GM23338 (cell line): ENCODE results near the gene SND1. TPM values are rescaled to one million over a fixed set of nuclear protein-coding genes. Genes with fewer than 3 reads are reported as not detected.

Source experiments
- ATAC-seq: fragments of 200-7000 bp; cut with Tn5 transposase; 3 replicates; pipeline ENCODE4 v1.9.1; 2020
- DNase-seq: peaks from one replicate; pipeline ENCODE4 v3.0.0-alpha.2; 2015; ENCODE audit warnings: low spot score
- H2AFZ ChIP-seq: fragments of 200-600 bp; sonication (generic); 2 replicates; pipeline ENCODE4 v1.8.0; 2016; ENCODE audit warnings: antibody characterized with exemption, mild to moderate bottlenecking, moderate library complexity
- H3F3A ChIP-seq: fragments of 200-600 bp; sonication (generic); replicated peaks from 2 replicates; pipeline ENCODE4 v1.8.0; 2017; ENCODE audit warnings: antibody characterized with exemption, mixed run types, low read depth
- H3K27ac ChIP-seq: fragments of 200-600 bp; sonication (generic); 2 replicates; pipeline ENCODE4 v1.6.1; 2016; ENCODE audit warnings: low read depth
- H3K27me3 ChIP-seq: fragments of 200-600 bp; sonication (generic); 2 replicates; pipeline ENCODE4 v1.8.0; 2016; ENCODE audit warnings: mild to moderate bottlenecking, mixed run types, moderate library complexity; ENCODE audit not compliant: insufficient read depth
- H3K36me3 ChIP-seq: fragments of 200-600 bp; sonication (generic); 2 replicates; pipeline ENCODE4 v1.8.0; 2016; ENCODE audit warnings: mild to moderate bottlenecking; ENCODE audit not compliant: insufficient read depth
- H3K4me1 ChIP-seq: fragments of 200-600 bp; sonication (generic); 2 replicates; pipeline ENCODE4 v1.8.0; 2016; ENCODE audit warnings: mild to moderate bottlenecking, moderate library complexity; ENCODE audit not compliant: insufficient read depth
- H3K4me2 ChIP-seq: fragments of 200-600 bp; sonication (generic); 2 replicates; pipeline ENCODE4 v1.7.1; 2017; ENCODE audit warnings: mixed run types
- H3K4me3 ChIP-seq: fragments of 200-600 bp; sonication (generic); 2 replicates; pipeline ENCODE4 v1.6.1; 2016; ENCODE audit warnings: mixed run types
- H3K79me2 ChIP-seq: fragments of 200-600 bp; sonication (generic); replicated peaks from 2 replicates; pipeline ENCODE4 v1.8.0; 2017; ENCODE audit warnings: mild to moderate bottlenecking; ENCODE audit not compliant: insufficient read depth
- H3K9me2 ChIP-seq: fragments of 200-600 bp; sonication (generic); 2 replicates; pipeline ENCODE4 v1.8.0; 2017; ENCODE audit not compliant: insufficient read depth
- H4K20me1 ChIP-seq: fragments of 200-600 bp; sonication (generic); replicated peaks from 2 replicates; pipeline ENCODE4 v1.8.0; 2017; ENCODE audit warnings: mild to moderate bottlenecking; ENCODE audit not compliant: insufficient read depth
- H3K27ac Mint-ChIP-seq: 2 replicates; pipeline ENCODE4 v1.8.0; 2020; ENCODE audit warnings: inconsistent platforms, mild to moderate bottlenecking, moderate library complexity, mixed read lengths
- H3K27me3 Mint-ChIP-seq: 3 replicates; pipeline ENCODE4 v1.8.0; 2022; ENCODE audit warnings: low read depth, mild to moderate bottlenecking, moderate library complexity, mixed read lengths, inconsistent platforms; ENCODE audit not compliant: insufficient read depth, poor library complexity
- H3K36me3 Mint-ChIP-seq: 3 replicates; pipeline ENCODE4 v1.8.0; 2021; ENCODE audit warnings: low read depth, mild to moderate bottlenecking, inconsistent platforms, moderate library complexity, mixed read lengths
- H3K4me1 Mint-ChIP-seq: 3 replicates; pipeline ENCODE4 v1.8.0; 2020; ENCODE audit warnings: mild to moderate bottlenecking, inconsistent platforms, mixed read lengths
- H3K4me3 Mint-ChIP-seq: 3 replicates; pipeline ENCODE4 v1.8.0; 2021; ENCODE audit warnings: moderate library complexity, mild to moderate bottlenecking, inconsistent platforms, mixed read lengths
- H3K9me3 Mint-ChIP-seq: 3 replicates; pipeline ENCODE4 v1.8.0; 2020; ENCODE audit warnings: moderate library complexity, mild to moderate bottlenecking, inconsistent platforms, mixed read lengths
- CREB1 ChIP-seq: fragments of 250-450 bp; sonication (Bioruptor Pico); IDR thresholded peaks from 2 replicates; pipeline ENCODE4 v1.5.0; 2020; ENCODE audit warnings: low read depth, mild to moderate bottlenecking, moderate library complexity
- EZH2 ChIP-seq: fragments of 200-600 bp; sonication (generic); IDR thresholded peaks from one replicate; pipeline ENCODE4 v1.8.0; 2017; ENCODE audit warnings: antibody characterized with exemption, mild to moderate bottlenecking, low read depth; ENCODE audit not compliant: unreplicated experiment
- EZH2phosphoT487 ChIP-seq: fragments of 200-600 bp; sonication (generic); IDR thresholded peaks from one replicate; pipeline ENCODE4 v1.8.1; 2018; ENCODE audit warnings: antibody characterized with exemption; ENCODE audit not compliant: unreplicated experiment
- JUNB ChIP-seq: IDR thresholded peaks from one replicate; pipeline ENCODE4 v1.6.1; 2016; ENCODE audit warnings: antibody characterized with exemption; ENCODE audit not compliant: unreplicated experiment
- NANOG ChIP-seq: IDR thresholded peaks from 2 replicates; pipeline ENCODE4 v1.6.1; 2016; ENCODE audit warnings: antibody characterized with exemption, borderline replicate concordance
- POLR2AphosphoS5 ChIP-seq: IDR thresholded peaks from 2 replicates; pipeline ENCODE4 v1.6.1; 2016; ENCODE audit warnings: antibody characterized with exemption, low read depth
- STAT1 ChIP-seq: IDR thresholded peaks from one replicate; pipeline ENCODE4 v1.6.1; 2016; ENCODE audit warnings: antibody characterized with exemption; ENCODE audit not compliant: unreplicated experiment
- ZNF114 ChIP-seq: fragments of 250-450 bp; sonication (Bioruptor Pico); IDR thresholded peaks from 2 replicates; pipeline ENCODE4 v1.5.0; 2020; ENCODE audit warnings: mild to moderate bottlenecking, moderate library complexity
- ZNF331 ChIP-seq: fragments of 250-450 bp; sonication (Bioruptor Pico); IDR thresholded peaks from 2 replicates; pipeline ENCODE4 v1.5.0; 2020; ENCODE audit warnings: low read depth, mild to moderate bottlenecking, moderate library complexity
- polyA plus RNA-seq: library from polyadenylated mRNA; unstranded; fragments of >200 nt; fragmentation: Nextera tagmentation; extraction: Ambion mirVana; gene quantifications from 2 replicates; pipeline ENCODE4 v1.2.1, GENCODE V29; 2016
- total RNA-seq: library from RNA; depleted of rRNA; stranded (reverse); fragments of >200 nt; shearing (Covaris generic); gene quantifications from 2 replicates; pipeline ENCODE4 v1.2.3, GENCODE V29; 2014
- TF ChIP-seq, protein P1 (sequence below): IDR thresholded peaks from 2 replicates; pipeline ENCODE4 v1.6.1; 2016; ENCODE audit warnings: antibody characterized with exemption
- TF ChIP-seq, protein P2 (sequence below): IDR thresholded peaks from one replicate; pipeline ENCODE4 v1.6.1; 2018; ENCODE audit warnings: antibody characterized with exemption; ENCODE audit not compliant: unreplicated experiment
- TF ChIP-seq, protein P3 (sequence below): fragments of 250-450 bp; sonication (Bioruptor Pico); IDR thresholded peaks from 2 replicates; pipeline ENCODE4 v1.5.0; 2020; ENCODE audit warnings: mild to moderate bottlenecking, moderate library complexity
- TF ChIP-seq, protein P4 (sequence below), 2 experiments: fragments of 200-600 bp in 1 of 2; sonication (generic) in 1 of 2; conservative IDR thresholded peaks; 2 replicates each; pipeline versions ENCODE4 v1.5.1 to v1.6.1; 2016 to 2017; ENCODE audit warnings: antibody characterized with exemption in 2 of 2, low read depth in 2 of 2, mild to moderate bottlenecking in 2 of 2, moderate library complexity in 1 of 2

SND1 gene
- total and polyA plus RNA-seq, 2 experiments from 2014 or later = 107 to 254 TPM

DNA sequence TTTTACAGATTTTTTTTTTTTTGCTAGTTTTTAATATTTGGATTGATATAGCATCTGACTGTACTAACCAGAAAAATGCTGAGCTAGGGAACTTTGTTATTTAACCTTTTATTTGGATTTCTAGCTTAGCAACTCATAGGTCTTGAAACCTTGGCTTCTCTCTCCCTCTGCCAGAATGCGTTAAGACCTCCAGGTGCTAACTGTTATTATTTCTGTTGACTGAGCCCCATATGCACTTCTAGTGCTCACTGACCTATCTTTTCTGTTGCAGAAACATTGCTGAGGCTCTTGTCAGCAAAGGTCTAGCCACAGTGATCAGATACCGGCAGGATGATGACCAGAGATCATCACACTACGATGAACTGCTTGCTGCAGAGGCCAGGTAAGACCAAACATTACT lies 235.6 kb downstream of the SND1 start:
- H3K4me1 Mint-ChIP-seq = peaks cover 50% of the 10 kb centered on the region
- Histone ChIP-seq H3K4me1 (peaks cover 33% of the 10 kb centered on the region), H3K27me3 (no peaks in the 10 kb centered on the region), H3K79me2 (peaks cover 32% of the 10 kb centered on the region), H3F3A (no peaks in the 10 kb centered on the region), H4K20me1 (peaks cover 4% of the 10 kb centered on the region; the same call in 1 of the 2 replicates), H3K9me2 (no peaks in the 10 kb centered on the region), H3K36me3 (peaks cover 13% of the 10 kb centered on the region; the same call in 1 of the 2 replicates), H3K27ac (no peak overlapping the region), H3K4me3 (no peak overlapping the region), H2AFZ (no peak overlapping the region), H3K4me2 (no peak overlapping the region)
- no peak overlapping the region for H3K4me3 Mint-ChIP-seq
- peaks cover 30% of the 10 kb centered on the region for H3K36me3 Mint-ChIP-seq
- TF ChIP-seq EZH2phosphoT487 (no peak), NANOG (no peak), STAT1 (no peak), ZNF331 (CRISPR knock-in tag) (no peak), CREB1 (CRISPR knock-in tag) (no peak), EZH2 (no peak), JUNB (no peak), ZNF114 (CRISPR knock-in tag) (no peak), POLR2AphosphoS5 (no peak)
- TF ChIP-seq, protein P1, sequence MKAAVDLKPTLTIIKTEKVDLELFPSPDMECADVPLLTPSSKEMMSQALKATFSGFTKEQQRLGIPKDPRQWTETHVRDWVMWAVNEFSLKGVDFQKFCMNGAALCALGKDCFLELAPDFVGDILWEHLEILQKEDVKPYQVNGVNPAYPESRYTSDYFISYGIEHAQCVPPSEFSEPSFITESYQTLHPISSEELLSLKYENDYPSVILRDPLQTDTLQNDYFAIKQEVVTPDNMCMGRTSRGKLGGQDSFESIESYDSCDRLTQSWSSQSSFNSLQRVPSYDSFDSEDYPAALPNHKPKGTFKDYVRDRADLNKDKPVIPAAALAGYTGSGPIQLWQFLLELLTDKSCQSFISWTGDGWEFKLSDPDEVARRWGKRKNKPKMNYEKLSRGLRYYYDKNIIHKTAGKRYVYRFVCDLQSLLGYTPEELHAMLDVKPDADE = no peak
- TF ChIP-seq, protein P2, sequence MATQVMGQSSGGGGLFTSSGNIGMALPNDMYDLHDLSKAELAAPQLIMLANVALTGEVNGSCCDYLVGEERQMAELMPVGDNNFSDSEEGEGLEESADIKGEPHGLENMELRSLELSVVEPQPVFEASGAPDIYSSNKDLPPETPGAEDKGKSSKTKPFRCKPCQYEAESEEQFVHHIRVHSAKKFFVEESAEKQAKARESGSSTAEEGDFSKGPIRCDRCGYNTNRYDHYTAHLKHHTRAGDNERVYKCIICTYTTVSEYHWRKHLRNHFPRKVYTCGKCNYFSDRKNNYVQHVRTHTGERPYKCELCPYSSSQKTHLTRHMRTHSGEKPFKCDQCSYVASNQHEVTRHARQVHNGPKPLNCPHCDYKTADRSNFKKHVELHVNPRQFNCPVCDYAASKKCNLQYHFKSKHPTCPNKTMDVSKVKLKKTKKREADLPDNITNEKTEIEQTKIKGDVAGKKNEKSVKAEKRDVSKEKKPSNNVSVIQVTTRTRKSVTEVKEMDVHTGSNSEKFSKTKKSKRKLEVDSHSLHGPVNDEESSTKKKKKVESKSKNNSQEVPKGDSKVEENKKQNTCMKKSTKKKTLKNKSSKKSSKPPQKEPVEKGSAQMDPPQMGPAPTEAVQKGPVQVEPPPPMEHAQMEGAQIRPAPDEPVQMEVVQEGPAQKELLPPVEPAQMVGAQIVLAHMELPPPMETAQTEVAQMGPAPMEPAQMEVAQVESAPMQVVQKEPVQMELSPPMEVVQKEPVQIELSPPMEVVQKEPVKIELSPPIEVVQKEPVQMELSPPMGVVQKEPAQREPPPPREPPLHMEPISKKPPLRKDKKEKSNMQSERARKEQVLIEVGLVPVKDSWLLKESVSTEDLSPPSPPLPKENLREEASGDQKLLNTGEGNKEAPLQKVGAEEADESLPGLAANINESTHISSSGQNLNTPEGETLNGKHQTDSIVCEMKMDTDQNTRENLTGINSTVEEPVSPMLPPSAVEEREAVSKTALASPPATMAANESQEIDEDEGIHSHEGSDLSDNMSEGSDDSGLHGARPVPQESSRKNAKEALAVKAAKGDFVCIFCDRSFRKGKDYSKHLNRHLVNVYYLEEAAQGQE = no peak
- TF ChIP-seq, protein P3, sequence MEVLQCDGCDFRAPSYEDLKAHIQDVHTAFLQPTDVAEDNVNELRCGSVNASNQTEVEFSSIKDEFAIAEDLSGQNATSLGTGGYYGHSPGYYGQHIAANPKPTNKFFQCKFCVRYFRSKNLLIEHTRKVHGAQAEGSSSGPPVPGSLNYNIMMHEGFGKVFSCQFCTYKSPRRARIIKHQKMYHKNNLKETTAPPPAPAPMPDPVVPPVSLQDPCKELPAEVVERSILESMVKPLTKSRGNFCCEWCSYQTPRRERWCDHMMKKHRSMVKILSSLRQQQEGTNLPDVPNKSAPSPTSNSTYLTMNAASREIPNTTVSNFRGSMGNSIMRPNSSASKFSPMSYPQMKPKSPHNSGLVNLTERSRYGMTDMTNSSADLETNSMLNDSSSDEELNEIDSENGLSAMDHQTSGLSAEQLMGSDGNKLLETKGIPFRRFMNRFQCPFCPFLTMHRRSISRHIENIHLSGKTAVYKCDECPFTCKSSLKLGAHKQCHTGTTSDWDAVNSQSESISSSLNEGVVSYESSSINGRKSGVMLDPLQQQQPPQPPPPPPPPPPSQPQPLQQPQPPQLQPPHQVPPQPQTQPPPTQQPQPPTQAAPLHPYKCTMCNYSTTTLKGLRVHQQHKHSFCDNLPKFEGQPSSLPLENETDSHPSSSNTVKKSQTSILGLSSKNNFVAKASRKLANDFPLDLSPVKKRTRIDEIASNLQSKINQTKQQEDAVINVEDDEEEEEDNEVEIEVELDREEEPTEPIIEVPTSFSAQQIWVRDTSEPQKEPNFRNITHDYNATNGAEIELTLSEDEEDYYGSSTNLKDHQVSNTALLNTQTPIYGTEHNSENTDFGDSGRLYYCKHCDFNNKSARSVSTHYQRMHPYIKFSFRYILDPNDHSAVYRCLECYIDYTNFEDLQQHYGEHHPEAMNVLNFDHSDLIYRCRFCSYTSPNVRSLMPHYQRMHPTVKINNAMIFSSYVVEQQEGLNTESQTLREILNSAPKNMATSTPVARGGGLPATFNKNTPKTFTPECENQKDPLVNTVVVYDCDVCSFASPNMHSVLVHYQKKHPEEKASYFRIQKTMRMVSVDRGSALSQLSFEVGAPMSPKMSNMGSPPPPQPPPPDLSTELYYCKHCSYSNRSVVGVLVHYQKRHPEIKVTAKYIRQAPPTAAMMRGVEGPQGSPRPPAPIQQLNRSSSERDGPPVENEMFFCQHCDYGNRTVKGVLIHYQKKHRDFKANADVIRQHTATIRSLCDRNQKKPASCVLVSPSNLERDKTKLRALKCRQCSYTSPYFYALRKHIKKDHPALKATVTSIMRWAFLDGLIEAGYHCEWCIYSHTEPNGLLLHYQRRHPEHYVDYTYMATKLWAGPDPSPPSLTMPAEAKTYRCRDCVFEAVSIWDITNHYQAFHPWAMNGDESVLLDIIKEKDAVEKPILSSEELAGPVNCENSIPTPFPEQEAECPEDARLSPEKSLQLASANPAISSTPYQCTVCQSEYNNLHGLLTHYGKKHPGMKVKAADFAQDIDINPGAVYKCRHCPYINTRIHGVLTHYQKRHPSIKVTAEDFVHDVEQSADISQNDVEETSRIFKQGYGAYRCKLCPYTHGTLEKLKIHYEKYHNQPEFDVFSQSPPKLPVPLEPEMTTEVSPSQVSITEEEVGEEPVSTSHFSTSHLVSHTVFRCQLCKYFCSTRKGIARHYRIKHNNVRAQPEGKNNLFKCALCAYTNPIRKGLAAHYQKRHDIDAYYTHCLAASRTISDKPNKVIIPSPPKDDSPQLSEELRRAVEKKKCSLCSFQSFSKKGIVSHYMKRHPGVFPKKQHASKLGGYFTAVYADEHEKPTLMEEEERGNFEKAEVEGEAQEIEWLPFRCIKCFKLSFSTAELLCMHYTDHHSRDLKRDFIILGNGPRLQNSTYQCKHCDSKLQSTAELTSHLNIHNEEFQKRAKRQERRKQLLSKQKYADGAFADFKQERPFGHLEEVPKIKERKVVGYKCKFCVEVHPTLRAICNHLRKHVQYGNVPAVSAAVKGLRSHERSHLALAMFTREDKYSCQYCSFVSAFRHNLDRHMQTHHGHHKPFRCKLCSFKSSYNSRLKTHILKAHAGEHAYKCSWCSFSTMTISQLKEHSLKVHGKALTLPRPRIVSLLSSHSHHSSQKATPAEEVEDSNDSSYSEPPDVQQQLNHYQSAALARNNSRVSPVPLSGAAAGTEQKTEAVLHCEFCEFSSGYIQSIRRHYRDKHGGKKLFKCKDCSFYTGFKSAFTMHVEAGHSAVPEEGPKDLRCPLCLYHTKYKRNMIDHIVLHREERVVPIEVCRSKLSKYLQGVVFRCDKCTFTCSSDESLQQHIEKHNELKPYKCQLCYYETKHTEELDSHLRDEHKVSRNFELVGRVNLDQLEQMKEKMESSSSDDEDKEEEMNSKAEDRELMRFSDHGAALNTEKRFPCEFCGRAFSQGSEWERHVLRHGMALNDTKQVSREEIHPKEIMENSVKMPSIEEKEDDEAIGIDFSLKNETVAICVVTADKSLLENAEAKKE (CRISPR knock-in tag) = no peak
- TF ChIP-seq, protein P4, sequence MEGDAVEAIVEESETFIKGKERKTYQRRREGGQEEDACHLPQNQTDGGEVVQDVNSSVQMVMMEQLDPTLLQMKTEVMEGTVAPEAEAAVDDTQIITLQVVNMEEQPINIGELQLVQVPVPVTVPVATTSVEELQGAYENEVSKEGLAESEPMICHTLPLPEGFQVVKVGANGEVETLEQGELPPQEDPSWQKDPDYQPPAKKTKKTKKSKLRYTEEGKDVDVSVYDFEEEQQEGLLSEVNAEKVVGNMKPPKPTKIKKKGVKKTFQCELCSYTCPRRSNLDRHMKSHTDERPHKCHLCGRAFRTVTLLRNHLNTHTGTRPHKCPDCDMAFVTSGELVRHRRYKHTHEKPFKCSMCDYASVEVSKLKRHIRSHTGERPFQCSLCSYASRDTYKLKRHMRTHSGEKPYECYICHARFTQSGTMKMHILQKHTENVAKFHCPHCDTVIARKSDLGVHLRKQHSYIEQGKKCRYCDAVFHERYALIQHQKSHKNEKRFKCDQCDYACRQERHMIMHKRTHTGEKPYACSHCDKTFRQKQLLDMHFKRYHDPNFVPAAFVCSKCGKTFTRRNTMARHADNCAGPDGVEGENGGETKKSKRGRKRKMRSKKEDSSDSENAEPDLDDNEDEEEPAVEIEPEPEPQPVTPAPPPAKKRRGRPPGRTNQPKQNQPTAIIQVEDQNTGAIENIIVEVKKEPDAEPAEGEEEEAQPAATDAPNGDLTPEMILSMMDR (conservative IDR thresholded peaks at IDR 0.05; ENCODE audit: low read depth in 2 of 2) = no peak
- no peaks in the 10 kb centered on the region for H3K9me3 Mint-ChIP-seq
- no peak for ATAC-seq
- H3K27me3 Mint-ChIP-seq = no peaks in the 10 kb centered on the region
- no peak overlapping the region for H3K27ac Mint-ChIP-seq
- no peak for DNase-seq
